IPS-18c (cell line): ENCODE measurements around the gene NACC2.

Source experiments
- H3K4me3 ChIP-seq: 2 replicates; pipeline ENCODE4 v1.7.0; 2013; ENCODE audit warnings: low read depth, mild to moderate bottlenecking, low read length, moderate library complexity; ENCODE audit not compliant: insufficient read depth
- H3K9me3 ChIP-seq: one replicate; pipeline ENCODE4 v1.6.1; 2013; ENCODE audit warnings: mild to moderate bottlenecking, low read length, moderate library complexity; ENCODE audit not compliant: control insufficient read depth, insufficient read depth

Gene NACC2, protein sequence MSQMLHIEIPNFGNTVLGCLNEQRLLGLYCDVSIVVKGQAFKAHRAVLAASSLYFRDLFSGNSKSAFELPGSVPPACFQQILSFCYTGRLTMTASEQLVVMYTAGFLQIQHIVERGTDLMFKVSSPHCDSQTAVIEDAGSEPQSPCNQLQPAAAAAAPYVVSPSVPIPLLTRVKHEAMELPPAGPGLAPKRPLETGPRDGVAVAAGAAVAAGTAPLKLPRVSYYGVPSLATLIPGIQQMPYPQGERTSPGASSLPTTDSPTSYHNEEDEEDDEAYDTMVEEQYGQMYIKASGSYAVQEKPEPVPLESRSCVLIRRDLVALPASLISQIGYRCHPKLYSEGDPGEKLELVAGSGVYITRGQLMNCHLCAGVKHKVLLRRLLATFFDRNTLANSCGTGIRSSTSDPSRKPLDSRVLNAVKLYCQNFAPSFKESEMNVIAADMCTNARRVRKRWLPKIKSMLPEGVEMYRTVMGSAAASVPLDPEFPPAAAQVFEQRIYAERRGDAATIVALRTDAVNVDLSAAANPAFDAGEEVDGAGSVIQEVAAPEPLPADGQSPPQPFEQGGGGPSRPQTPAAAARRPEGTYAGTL

GRCh38 chr9:136095070-136096058 is at the start of gene NACC2:
TSS of gene NACC2 (minus strand) at chr9:136095289. CDS start at chr9:136050521, 44,768 bp downstream.
- H3K4me3 ChIP-seq = peak within 1 kb of the TSS; percentile 56

GRCh38 chr9:136144450-136144849 is 49.4 kb upstream of the NACC2 start:
- Histone ChIP-seq H3K9me3 (peaks cover 4% of the 10 kb centered on the region), H3K4me3 (no peak overlapping the region)

More at GRCh38 chr9:136095070-136096058, at the start of gene NACC2:
- no peaks in the 10 kb centered on the region for H3K9me3 ChIP-seq

- no peak overlapping the region; the same call in 1 of the 2 replicates for H3K4me3 ChIP-seq
Measured at GRCh38 chr9:136143215-136144001, 48.3 kb upstream of the NACC2 start.

GRCh38 chr9:136142859-136143214 is 47.7 kb upstream of the NACC2 start:
- Histone ChIP-seq H3K4me3 (no peak overlapping the region), H3K9me3 (peaks cover 4% of the 10 kb centered on the region)

More at GRCh38 chr9:136143215-136144001, 48.3 kb upstream of the NACC2 start:
- peaks cover 4% of the 10 kb centered on the region for H3K9me3 ChIP-seq

DNA sequence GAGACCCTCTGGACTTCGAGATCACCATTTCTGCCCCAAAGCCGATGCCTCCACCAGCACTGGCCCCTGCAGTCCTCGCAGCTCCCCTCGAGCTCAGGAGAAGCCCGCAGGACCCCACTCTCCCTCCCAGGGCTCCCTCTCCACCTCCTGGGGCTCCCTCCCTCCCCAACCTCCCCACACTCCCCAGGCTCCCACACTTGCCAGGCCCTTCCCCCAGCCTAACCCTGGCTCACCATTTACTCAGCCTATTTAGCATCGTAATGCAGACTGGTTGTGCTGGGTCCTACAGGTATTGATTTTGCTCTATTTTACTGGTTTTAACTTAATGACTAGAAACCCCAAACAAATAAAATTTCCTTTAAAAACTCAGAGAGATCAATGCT is 47.3 kb upstream of the NACC2 start:
- Histone ChIP-seq H3K4me3 (no peak overlapping the region), H3K9me3 (peaks cover 4% of the 10 kb centered on the region)

DNA sequence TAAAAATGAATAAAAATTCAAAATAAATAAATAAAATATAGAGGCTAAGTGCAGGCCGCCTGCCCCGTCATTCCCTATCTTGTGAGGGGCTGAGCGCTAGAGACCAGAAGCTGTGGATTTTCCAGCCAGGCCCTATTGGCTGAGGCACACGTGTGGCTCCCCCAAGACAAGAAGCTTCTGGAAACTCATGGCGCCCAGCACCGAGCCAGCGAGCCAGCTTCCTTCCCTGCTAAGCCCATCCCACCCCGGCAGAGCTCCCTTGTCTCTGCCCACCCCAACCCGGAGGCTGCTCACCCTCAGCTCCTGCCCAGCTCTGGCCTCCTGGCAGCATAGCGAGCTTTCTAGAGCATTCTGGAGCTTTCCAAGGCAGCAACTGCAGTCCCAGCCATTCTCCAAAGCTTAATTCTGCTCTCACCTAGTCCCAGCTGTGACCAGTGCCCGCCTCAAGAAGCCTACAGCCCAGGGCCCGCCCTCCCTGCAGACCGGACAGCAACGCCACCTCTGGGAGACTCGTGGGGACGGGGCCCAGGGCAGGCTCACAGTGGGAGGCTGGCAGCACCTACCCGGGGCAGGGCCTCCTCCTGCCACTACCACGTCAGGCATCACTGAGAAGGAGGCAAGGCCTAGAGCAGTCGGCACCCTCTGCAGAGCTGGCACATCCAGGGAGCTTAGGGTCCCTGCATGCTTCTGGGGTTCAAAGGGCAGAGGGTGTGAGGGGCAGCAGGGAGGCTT is 46.8 kb upstream of the NACC2 start:
- peaks cover 4% of the 10 kb centered on the region for H3K9me3 ChIP-seq
- H3K4me3 ChIP-seq = no peak overlapping the region

GRCh38 chr9:136140966-136141365 is 45.9 kb upstream of the NACC2 start:
- Histone ChIP-seq H3K4me3 (no peak overlapping the region), H3K9me3 (no peaks in the 10 kb centered on the region)

- H3K4me3 ChIP-seq = no peak overlapping the region
- no peaks in the 10 kb centered on the region for H3K9me3 ChIP-seq
Measured at GRCh38 chr9:136140046-136140445, 45.0 kb upstream of the NACC2 start.

DNA sequence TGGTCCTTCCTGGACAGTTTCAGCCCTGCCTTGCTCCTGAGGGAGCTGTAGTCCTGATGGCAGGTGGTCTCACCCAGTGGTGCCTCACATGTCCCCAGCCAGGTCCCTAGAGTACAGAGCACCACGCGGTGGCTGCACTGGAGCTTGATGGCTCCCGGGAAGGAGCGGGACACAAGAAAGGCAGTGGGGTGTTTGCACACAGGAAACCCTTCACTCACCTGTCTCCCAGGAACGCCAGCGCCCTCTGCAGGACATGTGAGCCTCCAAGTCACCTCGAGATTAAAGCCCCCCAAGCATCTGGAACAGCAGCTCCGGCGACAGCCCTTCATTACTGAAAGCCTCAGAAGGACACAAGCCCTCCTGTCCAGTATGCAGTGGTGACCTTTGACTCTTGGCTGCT is 43.5 kb upstream of the NACC2 start:
- Histone ChIP-seq H3K9me3 (no peaks in the 10 kb centered on the region), H3K4me3 (no peak overlapping the region)

DNA sequence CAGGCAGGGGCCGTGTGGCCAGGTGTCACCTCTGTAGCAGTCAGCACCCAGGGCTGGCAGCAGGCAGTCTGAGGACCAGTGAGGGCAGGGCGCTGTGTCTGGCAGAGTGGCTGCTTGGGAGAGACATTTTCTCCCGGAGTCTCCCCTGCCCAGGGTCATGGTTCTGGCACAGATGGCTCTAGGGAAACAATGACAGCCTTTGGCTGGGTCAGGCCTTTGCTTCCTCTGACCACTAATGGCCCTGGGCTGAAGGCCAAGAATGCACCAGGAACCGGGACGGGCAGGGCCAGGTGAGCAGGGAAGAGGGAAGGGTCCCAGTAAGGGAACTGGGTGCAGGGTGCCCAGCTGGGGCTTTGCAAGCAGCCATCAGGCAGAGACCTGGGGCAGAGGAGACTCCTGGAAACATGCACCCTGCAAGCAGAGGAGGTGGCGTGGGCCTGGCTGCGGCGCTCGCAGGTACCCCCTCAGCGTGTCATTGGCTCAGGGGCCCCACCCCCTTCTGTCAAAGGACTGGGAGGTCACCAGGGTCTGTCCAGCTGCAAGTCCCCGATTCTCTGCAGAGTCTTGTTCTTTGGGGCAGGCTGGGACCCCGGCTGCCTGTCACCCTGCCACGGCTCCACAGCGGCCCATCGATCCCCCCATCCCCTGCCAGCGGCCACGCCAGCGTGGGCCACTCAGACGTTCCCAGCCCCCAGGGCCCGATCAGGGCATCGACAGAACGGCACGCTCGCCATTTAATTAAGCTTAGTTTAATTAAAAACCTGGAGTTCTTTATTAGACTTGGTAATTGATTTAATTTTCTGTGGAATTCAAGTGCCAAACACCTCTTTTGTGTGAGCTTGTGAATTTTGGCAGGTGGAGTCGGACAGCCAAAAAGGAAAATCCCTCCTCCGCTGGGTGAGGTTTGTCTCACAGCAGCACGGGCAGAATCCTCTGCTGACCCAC is 42.5 kb upstream of the NACC2 start:
- no peaks in the 10 kb centered on the region for H3K9me3 ChIP-seq
- no peak overlapping the region for H3K4me3 ChIP-seq

GRCh38 chr9:136136127-136136925 is 41.2 kb upstream of the NACC2 start:
- no peaks in the 10 kb centered on the region for H3K9me3 ChIP-seq
- H3K4me3 ChIP-seq = no peak overlapping the region

GRCh38 chr9:136135326-136136126 is 40.4 kb upstream of the NACC2 start:
- Histone ChIP-seq H3K4me3 (no peak overlapping the region), H3K9me3 (no peaks in the 10 kb centered on the region)

DNA sequence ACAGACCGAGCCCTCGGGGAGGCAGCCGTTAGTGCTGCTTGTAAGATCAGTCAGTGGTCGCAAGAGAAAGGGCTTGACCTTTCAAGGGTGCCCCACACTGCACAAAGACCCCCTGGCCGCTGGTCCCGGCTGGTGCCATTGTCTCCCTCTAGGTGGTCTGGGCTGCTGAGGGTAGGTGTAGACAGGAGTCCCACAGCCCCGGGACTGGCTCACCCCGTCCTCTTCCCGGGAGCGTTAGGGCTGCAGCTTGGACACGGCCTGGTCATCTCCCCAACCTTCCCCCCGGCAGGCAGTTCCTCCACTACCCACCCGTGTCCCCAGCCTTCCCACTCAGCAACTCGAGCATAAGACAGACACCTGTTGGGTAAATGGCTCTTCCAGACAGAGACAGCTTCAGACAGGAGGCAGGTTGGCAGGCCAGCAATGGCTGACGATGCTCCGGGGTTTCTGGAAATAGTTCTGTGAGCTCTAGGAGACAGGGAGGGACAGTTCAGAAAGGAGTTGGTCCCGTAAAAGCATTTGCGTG is 38.9 kb upstream of the NACC2 start:
- Histone ChIP-seq H3K9me3 (no peaks in the 10 kb centered on the region), H3K4me3 (no peak overlapping the region)
